Gastrocnemius medialis (tissue), 4 donors: Measurements from ENCODE around the gene UNC80. TPM values are rescaled to one million over a fixed set of nuclear protein-coding genes. Genes with fewer than 3 reads are reported as not detected.

Source experiments
- ATAC-seq, 2 donors: fragments of 150-250 bp; one replicate each; pipeline ENCODE4 v1.9.1; 2016
- DNase-seq, 2 donors: peaks; one replicate each; pipeline ENCODE4 v3.0.0-alpha.2; 2019
- H3K27ac ChIP-seq, 4 donors: fragments of 200-600 bp; sonication (generic); 1 replicate in 1 of 4; 2 replicates in 3 of 4; pipeline ENCODE4 v1.5.1; 2016 to 2018; ENCODE audit warnings: mild to moderate bottlenecking in 2 of 4, moderate library complexity in 1 of 4
- H3K27me3 ChIP-seq, 3 donors: fragments of 200-600 bp; sonication (generic) in 2 of 3; 1 replicate in 1 of 3; 2 replicates in 2 of 3; pipeline versions ENCODE4 v1.5.1 to v1.6.0; 2016 to 2019; ENCODE audit warnings: mild to moderate bottlenecking in 1 of 3, moderate library complexity in 1 of 3
- H3K36me3 ChIP-seq, 2 donors: fragments of 200-600 bp; sonication (generic) in 1 of 2; one replicate each; pipeline ENCODE4 v1.5.1; 2017 to 2018
- H3K4me1 ChIP-seq, 2 donors: fragments of 200-600 bp; sonication (generic) in 1 of 2; one replicate each; pipeline ENCODE4 v1.5.1; 2016 to 2017; ENCODE audit warnings: mild to moderate bottlenecking in 2 of 2
- H3K4me3 ChIP-seq, 4 donors: fragments of 200-600 bp; sonication (generic) in 3 of 4; 1 replicate in 1 of 4; 2 replicates in 3 of 4; pipeline ENCODE4 v1.5.1; 2016 to 2019; ENCODE audit warnings: mild to moderate bottlenecking in 2 of 4
- H3K9me3 ChIP-seq, 3 donors: fragments of 200-600 bp; sonication (generic) in 2 of 3; 1 replicate in 1 of 3; 2 replicates in 2 of 3; pipeline ENCODE4 v1.5.1; 2016 to 2019
- CTCF ChIP-seq, 5 experiments: fragments of 450-650 bp in 3 of 5; fragments of 200-600 bp in 2 of 5; sonication (generic) in 2 of 5; IDR thresholded peaks in 4 of 5; conservative IDR thresholded peaks in 1 of 5; 1 replicate in 4 of 5; 2 replicates in 1 of 5; pipeline ENCODE4 v1.5.1; 2016 to 2019; ENCODE audit warnings: antibody characterized with exemption in 5 of 5, mild to moderate bottlenecking in 3 of 5, moderate library complexity in 3 of 5
- POLR2A ChIP-seq, 2 donors: fragments of 450-650 bp; IDR thresholded peaks; one replicate each; pipeline ENCODE4 v1.6.1; 2017; ENCODE audit warnings: antibody characterized with exemption in 2 of 2, mild to moderate bottlenecking in 2 of 2, moderate library complexity in 2 of 2
- in situ Hi-C, 4 donors: fragments of 200-750 bp; cut with MboI; loops; one replicate each; pipeline versions ENCODE4 v1.15.0 to v1.8.0; 2017; ENCODE audit warnings: low sequenced_read_pairs in 4 of 4
- intact Hi-C: fragments of 100-400 bp; cut with DNase I; formaldehyde crosslinking; loops from one replicate; pipeline ENCODE4 v1.15.1; 2023; ENCODE audit warnings: low total_unique reads
- total RNA-seq, 4 donors: library from RNA; depleted of rRNA; stranded (reverse); fragments of >200 nt; gene quantifications; one replicate each; pipeline versions ENCODE4 v1.1.0 to v1.2.3, GENCODE V29; 2016

The UNC80 gene
- total RNA-seq, 4 donors from 2014 or later, result not detected

GRCh38 chr2:210046851-210047500 lies 275.3 kb downstream of the UNC80 start:
- no peak overlapping the region for H3K27ac ChIP-seq
- ATAC-seq, result no peak
- no peaks in the 10 kb centered on the region for H3K9me3 ChIP-seq
- no peak overlapping the region for H3K4me3 ChIP-seq
- no peaks in the 10 kb centered on the region for H3K27me3 ChIP-seq
- peaks cover 0 to 6% of the 10 kb centered on the region in 2 donors for H3K36me3 ChIP-seq
- no peak for DNase-seq
- intact Hi-C loops, result no loop called here
- H3K4me1 ChIP-seq, result peaks cover 7 to 8% of the 10 kb centered on the region in 2 donors
- no peak for TF ChIP-seq CTCF (IDR thresholded peaks at IDR 0.05 in 4 of 5, conservative IDR thresholded peaks at IDR 0.05 in 1 of 5)
- no peak for TF ChIP-seq POLR2A (IDR thresholded peaks at IDR 0.05)
- in situ Hi-C loops, result no loop called here

Other genes starting within 250 kb of the UNC80 start
- 10 to 100 TPM in 3 of 4 donors, 1 to 10 TPM in 1; 9.2 to 73.5 (median 23.2) TPM for gene RPE, start 230.8 kb downstream of the UNC80 start, total RNA-seq